GM18873 (cell line): ENCODE data around the gene N4BP2L2.
"Not testable (repeated sequence)": the region's sequence is repeated elsewhere in the genome, so short reads cannot be mapped to it uniquely, and the experiment has no call there.

Source experiments
- ATAC-seq: cut with Tn5 transposase; IDR thresholded peaks from one replicate; pipeline ENCODE4 v1.9.1; 2021; ENCODE audit warnings: mild to moderate bottlenecking, moderate library complexity, moderate number of reproducible peaks; ENCODE audit not compliant: unreplicated experiment, low FRiP score

Gene N4BP2L2

GRCh38 chr13:32538621-32539246 is at the start of gene N4BP2L2:
TSS of gene N4BP2L2 (minus strand) at chr13:32538795. CDS start at chr13:32537027, 1,768 bp downstream.
- ATAC-seq = peak; percentile 96

- no peak for ATAC-seq
These were observed 49.2 kb upstream of the N4BP2L2 start for GRCh38 chr13:32587811-32588170.

- ATAC-seq = peak; percentile 31
These were observed 48.6 kb upstream of the N4BP2L2 start for GRCh38 chr13:32587011-32587810.

- peak; percentile 79 for ATAC-seq
These were observed 47.7 kb upstream of the N4BP2L2 start, which contains the start of gene PDS5B for GRCh38 chr13:32586080-32586900. TSS of gene PDS5B (plus strand) at chr13:32586452. CDS start at chr13:32648773, 62,321 bp downstream.

- no peak for ATAC-seq
These were observed 47.0 kb upstream of the N4BP2L2 start for GRCh38 chr13:32585550-32586079.

- ATAC-seq = no peak
These were observed 44.4 kb upstream of the N4BP2L2 start for GRCh38 chr13:32582991-32583390.

GRCh38 chr13:32582281-32582680 is 43.7 kb upstream of the N4BP2L2 start:
- ATAC-seq = no peak

GRCh38 chr13:32581177-32581786 is 42.7 kb upstream of the N4BP2L2 start:
- ATAC-seq = no peak

GRCh38 chr13:32577032-32577431 is 38.4 kb upstream of the N4BP2L2 start:
- ATAC-seq = no peak

GRCh38 chr13:32575687-32576086 is 37.1 kb upstream of the N4BP2L2 start:
- ATAC-seq = not testable (repeated sequence)

- ATAC-seq = not testable (repeated sequence)
These were observed 22.2 kb upstream of the N4BP2L2 start for GRCh38 chr13:32560842-32561241.

GRCh38 chr13:32555613-32556012 is 17.0 kb upstream of the N4BP2L2 start:
- ATAC-seq = no peak

GRCh38 chr13:32553720-32554119 is 15.1 kb upstream of the N4BP2L2 start:
- ATAC-seq = no peak

GRCh38 chr13:32549788-32550187 is 11.2 kb upstream of the N4BP2L2 start:
- ATAC-seq = no peak

- no peak for ATAC-seq
These were observed 10.2 kb upstream of the N4BP2L2 start for GRCh38 chr13:32548837-32549236.

GRCh38 chr13:32545083-32545482 is 6.5 kb upstream of the N4BP2L2 start:
- ATAC-seq = no peak

GRCh38 chr13:32542221-32542620 is 3.6 kb upstream of the N4BP2L2 start:
- ATAC-seq = no peak

GRCh38 chr13:32538143-32538620 is 413 bp downstream of the N4BP2L2 start:
- peak; percentile 56 for ATAC-seq

GRCh38 chr13:32537580-32538142 is 934 bp downstream of the N4BP2L2 start:
- no peak for ATAC-seq

- ATAC-seq = no peak
These were observed 2.8 kb downstream of the N4BP2L2 start for GRCh38 chr13:32535748-32536147.
